Superior temporal gyrus (tissue), 1 donor: ENCODE data around the gene CERS1.
A peak's percentile ranks its signal among the peaks of the same experiment; 100 is the strongest.

Experiments used
- DNase-seq: peaks from one replicate; pipeline ENCODE4 v3.0.0-alpha.2; 2016; ENCODE audit errors: extremely low spot score

CERS1 gene, protein sequence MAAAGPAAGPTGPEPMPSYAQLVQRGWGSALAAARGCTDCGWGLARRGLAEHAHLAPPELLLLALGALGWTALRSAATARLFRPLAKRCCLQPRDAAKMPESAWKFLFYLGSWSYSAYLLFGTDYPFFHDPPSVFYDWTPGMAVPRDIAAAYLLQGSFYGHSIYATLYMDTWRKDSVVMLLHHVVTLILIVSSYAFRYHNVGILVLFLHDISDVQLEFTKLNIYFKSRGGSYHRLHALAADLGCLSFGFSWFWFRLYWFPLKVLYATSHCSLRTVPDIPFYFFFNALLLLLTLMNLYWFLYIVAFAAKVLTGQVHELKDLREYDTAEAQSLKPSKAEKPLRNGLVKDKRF

GRCh38 chr19:18895824-18896341, at the start of gene CERS1:
CERS1 (minus strand) TSS chr19:18896158; CDS start chr19:18896072, 86 bp downstream.
- peak; percentile 59 for DNase-seq

- no peak for DNase-seq
Observed at GRCh38 chr19:18945297-18945696, 49.3 kb upstream of the CERS1 start.

DNA sequence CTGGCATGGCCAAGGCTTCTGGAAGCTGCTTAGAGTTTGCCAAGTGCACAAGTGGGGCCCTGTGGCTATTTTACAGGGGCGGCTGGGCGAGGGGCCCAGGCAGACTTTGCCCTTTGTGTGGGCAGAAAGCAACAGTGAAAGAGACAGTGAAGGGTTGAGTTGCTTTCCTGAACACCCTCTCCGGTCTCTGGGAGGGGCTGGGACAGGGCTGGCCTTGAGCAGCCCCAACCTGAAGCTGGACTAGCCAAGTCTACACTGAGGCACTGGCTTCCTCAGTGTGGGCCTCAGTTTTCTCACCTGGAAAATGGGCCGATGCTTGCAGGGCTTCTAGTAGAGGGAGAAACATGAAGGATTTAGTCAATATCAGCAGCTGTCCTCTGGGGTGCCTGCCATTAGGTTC, 47.5 kb upstream of the CERS1 start:
- DNase-seq, result no peak

- DNase-seq, result no peak
Observed at GRCh38 chr19:18942692-18943091, 46.7 kb upstream of the CERS1 start.

- peak; percentile 5 for DNase-seq
Observed at GRCh38 chr19:18941628-18942354, 45.8 kb upstream of the CERS1 start.

DNA sequence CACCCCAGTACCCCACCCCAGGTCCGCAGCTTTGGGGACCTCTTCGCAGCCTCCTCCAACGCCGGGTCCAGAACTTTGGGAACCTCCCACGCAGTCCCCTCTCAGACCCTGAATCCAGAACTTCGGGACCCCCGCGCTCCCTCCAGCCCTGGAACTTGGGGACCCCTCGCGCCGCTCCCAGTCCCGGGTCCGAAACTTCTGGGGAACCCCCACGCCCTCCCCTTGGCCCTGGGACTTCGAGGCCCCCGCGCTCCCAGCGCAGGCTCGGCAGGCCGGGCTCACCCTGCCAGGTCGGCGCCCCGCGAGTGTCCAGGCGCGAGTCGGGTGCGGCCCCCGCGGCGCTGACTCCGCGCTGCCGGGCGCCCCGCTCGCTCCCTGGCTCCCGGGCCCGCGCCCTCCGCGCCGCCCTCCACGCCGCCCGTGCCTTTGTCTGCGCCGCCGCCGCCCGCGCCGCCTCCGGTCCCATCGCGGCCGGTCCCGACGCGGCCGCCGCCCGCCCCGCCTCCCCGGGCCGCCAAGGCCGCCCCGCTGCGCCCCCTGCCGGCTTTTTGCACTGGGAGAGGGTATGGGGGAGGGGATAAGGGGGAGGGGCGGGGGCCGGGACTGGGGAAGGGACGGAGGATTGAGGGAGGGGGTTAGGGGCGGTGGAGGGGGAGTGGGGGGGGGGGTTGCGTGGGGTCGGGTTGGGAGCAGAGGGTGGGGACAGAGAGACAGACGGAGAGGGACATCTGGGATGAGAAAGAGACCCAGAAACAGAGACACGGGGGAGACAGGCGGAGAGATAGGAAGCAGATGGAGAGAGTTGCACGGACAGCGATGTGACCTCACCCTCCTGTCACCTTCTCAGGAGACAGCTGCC, 45.0 kb upstream of the CERS1 start, which contains the start of gene HOMER3:
Gene HOMER3, minus strand, starts transcription at position 449 of the 859 bp plus-strand sequence. CDS start 2,235 bp downstream, outside the sequence.
- peak; percentile 71 for DNase-seq

GRCh38 chr19:18939922-18940768, 44.2 kb upstream of the CERS1 start:
- peak; percentile 6 for DNase-seq

- DNase-seq, result no peak
Observed at GRCh38 chr19:18939163-18939562, 43.2 kb upstream of the CERS1 start.

GRCh38 chr19:18933297-18933696, 37.3 kb upstream of the CERS1 start:
- no peak for DNase-seq

DNA sequence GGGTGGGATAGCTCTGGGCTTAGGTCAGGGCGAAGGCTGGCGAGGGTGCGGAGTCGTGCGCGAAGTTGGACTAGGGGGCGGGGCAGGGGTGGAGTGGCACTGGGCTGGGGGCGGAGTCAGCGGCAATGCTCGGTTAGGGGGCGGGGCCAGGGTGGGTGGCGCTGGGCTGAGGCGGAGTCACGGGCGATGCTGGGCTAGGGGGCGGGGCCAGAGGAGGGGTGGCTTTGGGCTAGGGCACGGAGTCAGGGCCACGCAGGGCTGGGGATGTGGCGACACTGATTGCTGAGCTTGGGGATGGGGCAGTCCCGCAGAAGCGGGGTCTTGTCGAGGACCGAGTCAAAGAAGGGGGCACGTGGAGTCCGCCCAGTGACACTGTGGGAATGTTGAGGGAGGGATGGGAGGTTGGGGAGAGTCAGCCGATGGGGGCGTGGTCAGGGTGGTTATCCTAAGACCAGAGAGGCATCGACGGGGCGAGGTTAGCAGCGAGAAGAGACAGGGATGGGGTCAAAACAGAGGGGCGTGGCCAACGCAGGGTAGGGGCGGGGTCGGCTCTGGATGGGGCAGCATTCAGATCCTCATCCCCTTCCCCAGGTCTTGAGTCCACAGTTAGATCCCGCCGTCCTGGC, 36.4 kb upstream of the CERS1 start:
- DNase-seq, result no peak

- DNase-seq, result no peak
Observed at GRCh38 chr19:18931316-18932162, 35.6 kb upstream of the CERS1 start.

DNA sequence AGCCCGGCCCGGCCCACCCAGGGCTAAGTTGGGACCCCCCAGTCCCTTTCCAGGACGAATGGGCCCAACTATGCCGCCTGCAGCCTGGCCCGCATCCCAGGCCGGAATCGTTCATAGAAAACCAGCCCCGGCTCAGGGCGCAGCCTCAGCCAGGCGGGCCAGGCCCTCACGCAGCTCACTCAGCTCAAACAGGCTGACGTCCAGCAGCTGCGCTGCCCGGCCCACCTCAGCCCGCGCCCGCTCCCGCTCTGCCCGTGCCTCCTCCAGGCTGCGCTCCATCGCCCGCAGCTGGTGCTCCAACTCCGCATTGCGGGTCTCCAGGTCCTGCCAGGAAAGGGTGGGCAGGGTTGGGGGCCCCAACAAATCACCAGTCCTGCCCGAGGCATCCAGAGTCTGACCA, 33.4 kb upstream of the CERS1 start:
- DNase-seq, result no peak

- DNase-seq, result no peak
Observed at GRCh38 chr19:18928018-18928805, 32.3 kb upstream of the CERS1 start.

GRCh38 chr19:18924684-18925213, 28.8 kb upstream of the CERS1 start:
- no peak for DNase-seq

GRCh38 chr19:18922228-18922985, 26.4 kb upstream of the CERS1 start:
- no peak for DNase-seq

DNA sequence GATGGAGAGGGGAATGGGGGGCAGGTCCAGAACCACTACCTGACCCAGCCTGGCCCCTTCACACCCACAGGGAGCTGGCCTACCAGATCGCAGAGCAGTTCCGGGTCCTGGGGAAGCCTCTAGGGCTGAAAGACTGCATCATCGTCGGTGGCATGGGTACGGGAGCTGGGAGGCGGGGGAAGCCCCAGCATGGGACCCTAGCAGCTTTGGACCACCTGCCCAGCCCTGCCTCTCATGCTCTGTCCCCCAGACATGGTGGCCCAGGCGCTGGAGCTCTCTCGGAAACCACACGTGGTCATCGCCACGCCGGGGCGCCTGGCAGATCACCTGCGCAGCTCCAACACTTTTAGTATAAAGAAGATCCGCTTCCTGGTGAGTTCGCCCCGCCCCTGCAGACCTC, 25.6 kb upstream of the CERS1 start:
- no peak for DNase-seq

GRCh38 chr19:18920400-18920799, 24.4 kb upstream of the CERS1 start:
- DNase-seq, result no peak

- no peak for DNase-seq
Observed at GRCh38 chr19:18919900-18920214, 23.9 kb upstream of the CERS1 start.
